ENCODE measurements around the gene MEGF9.

Gene MEGF9

DNA sequence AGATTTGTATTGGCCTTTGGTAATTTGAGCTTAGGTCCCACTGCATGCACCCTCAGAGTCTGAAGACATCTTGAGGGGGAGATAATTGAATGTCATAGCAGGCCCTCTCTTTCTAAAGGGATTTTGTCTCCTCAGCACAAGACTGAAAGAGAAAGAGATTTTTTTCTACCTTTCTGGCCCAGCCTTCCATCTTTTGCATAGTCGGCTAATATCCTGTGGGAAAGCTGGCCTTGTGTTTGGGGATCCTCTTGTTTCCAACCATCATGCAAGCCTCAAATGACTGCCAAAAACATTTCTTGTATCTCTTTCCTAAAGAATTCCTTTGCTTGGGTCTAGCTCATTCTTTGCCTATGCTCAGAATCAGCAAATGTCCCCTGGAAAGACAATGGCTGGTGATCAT, 92.3 kb downstream of the MEGF9 start:
- DNase-seq (ENCODE audit: low spot score) = no peak

DNA sequence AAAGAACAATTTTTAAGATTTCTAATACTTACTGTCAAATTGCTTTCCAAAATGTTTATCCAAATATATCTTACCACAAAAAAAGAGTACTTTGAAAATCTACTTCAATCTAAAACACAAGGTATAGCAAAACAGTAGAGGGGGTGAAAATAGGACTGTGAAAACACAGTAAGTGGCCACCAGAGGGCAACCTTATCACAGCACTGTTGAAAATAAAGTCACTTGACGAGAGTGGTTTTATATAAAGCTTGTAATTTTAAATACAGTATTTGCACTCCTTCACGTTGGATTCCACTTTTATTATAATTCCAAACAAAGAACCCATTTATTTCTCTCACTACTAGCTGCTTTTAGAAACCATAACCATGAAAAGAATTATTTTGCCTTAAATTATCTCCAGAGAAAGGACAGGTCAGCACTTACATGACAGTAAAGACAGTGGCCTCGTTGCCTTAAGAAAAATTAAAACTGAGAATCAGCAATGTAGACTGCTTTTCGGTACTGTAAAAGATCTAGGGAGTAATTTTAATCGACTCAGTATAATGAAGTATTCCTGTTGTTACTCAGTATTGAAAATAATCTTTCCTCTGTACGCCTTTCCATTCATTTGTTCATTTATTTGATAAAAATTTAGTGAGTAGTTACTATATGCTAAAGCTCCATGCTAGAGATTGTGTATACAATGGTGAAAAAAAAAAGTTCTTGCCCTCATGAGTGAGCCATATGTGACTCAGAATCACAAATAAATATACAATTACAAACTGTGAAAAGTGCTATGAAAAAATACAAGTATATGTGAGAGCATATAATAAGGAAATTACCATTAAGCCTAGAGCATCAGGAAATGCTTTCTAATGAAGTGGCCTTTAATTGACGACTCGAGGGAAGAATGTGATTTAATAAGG, 94.3 kb downstream of the MEGF9 start:
- DNase-seq (ENCODE audit: low spot score) = peak; percentile 49

DNA sequence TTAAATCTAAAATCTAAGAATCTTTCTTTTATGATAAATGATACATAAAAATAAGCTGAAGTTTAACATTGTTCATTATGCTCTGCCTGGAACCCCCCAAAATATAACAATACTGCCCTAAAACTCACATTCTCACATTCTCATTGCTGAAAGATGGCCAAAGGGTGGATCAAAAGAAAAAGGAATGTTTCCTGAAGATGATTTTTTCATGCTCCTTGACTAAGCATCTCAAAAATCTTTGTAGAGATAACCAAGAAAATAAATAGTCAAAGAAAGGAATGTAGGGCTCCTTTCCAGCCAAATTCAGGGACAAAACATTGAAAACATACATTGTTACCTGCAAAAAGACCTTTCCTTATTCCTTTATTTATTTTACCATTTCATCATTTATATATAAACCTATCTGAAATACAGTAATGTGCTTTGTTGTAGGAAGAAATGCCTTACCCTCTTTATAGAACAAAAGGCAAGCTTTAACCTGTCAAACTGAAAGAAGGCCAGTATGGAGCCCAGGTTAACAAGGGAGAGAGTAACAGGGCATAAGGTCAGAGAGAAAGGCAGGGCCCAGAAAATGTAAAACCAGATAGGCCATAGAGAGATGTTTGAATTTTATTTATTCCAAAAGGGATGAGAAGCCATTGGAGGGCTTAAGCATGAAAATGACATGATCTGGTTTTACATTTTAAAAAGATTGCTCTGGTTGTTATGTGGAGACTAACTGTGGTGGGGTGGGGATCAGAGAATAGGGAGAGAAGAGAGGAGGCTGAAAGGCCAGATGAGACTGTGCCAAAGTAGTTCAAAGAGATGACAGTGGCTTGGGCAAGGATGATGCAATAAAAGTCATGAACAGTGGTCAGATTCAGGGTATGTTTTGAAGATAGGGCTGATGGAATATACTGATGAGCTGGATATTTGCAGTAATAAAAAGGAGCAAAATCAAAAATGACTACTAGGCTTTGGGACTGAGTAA, 97.0 kb downstream of the MEGF9 start:
- DNase-seq (ENCODE audit: low spot score) = peak; percentile 16

DNA sequence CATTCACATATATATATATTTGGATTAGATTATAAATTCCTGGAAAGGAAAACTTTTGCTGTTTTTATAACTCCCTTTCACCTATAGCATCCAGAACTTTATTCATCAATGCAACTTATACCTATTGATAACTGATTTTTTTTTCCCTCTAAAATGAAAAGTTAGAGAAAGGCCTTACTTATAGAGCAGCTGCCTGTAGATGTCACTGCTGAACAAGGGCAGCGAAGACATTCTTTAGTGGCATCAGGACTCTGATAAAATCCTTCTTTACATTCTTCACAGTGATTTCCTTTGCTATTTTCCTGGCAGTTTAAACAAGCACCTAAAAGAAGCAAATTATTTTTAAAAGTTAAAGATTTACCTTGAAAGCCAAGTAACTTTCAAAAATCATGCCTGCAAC, 102.1 kb downstream of the MEGF9 start:
- no peak for DNase-seq (ENCODE audit: low spot score)

DNA sequence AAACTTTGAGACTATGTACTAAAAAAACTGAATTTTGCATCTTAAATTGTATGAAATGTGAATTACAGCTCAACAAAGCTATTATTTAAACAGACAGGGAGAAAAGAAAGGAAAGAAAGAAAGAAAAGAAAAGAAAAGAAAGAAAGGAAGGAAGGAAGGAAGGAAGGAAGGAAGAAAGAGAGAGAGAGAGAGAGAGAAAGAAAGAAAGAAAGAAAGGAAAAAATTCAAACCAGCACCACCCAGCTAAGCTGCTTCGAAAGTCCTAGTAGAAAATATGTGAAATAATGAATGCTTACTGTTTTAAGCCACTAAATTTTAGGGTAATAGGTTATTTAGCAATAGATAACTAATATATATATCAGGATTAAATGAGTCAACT, 102.6 kb downstream of the MEGF9 start:
- DNase-seq (ENCODE audit: low spot score) = no peak

DNA sequence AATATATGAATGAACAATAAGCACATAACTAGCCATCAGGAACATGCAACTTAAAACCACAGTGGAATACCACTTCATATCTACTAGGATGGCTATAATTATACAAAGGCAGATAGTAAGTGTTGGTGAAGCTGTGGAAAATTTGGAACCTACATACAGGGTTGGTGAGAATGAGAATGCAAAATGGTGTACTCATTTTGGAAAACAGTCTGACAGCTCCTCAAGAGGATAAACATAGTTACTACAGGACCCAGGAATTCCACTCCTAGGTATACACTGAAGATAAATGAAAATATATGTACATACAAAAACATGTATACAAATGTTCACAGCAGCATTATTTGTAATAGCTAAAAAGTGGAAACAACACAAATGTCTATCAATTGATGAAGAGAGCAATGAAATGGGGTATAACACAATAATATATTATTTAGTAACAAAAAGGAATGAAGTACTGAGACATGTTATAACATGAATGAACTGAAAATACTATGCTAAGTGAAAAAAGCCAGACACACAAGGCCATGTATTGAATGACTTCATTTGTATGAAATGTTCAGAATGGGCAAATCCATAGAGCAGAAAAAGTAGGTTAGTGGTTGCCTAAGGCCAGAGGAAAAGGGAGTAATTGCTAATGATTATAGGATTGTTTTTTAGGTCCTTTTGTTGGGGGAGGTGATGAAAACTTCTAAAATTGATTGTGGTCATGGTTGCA, 103.1 kb downstream of the MEGF9 start:
- no peak for DNase-seq (ENCODE audit: low spot score)

DNA sequence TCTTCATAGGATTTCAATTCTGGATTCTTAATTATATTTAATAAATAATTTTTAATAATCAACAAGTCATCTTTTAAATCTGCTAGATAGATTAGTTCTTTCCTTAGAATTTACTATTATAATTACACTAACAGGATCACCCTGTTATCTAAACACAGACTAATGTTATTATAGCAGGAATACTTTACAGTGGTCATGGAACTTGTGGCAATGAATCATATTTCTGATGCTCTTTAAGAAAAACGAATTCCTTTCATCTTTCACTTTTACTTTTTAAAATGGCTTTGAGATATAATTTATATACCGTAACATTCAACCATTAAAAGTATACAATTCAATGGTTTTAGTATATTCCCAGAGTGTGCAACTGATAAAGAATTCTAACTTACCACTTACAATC, 104.6 kb downstream of the MEGF9 start:
- DNase-seq (ENCODE audit: low spot score) = peak; percentile 14

DNA sequence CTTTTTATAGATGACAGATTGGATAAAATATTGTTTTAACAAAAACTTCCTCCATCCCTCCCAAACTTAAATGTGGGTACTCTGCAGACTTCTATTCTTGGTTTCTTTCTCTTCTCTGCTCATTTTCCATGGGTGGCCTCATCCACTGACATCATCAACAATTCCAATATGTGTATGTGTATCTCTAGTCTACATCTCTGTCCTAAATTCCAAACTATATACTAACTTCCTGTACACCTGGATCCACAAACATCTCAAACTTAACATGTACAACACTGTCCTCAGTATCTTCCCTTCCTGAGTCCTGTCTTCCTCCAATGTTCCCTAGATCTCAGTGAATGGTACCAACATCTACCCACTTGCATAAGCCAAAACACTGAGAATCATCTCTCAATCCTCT, 105.8 kb downstream of the MEGF9 start:
- DNase-seq (ENCODE audit: low spot score) = no peak

DNA sequence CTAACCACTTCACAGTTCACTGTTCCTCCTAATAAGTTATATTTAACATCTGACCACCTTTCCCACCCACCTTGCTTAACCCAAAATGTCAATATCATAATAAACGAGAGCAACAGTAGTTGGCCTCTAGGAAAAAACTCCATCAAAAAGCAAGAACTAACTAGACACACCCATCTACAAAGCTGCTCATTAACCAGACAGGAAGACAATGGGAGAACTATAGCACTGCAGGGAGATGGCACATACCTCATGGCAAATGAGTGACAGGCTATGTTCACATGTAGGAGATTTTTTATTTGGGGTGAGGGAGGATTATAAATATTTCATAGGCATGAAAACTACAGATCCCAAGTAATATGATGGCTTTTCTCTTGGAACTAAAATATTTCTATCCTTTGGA, 110.7 kb downstream of the MEGF9 start:
- DNase-seq (ENCODE audit: low spot score) = no peak

DNA sequence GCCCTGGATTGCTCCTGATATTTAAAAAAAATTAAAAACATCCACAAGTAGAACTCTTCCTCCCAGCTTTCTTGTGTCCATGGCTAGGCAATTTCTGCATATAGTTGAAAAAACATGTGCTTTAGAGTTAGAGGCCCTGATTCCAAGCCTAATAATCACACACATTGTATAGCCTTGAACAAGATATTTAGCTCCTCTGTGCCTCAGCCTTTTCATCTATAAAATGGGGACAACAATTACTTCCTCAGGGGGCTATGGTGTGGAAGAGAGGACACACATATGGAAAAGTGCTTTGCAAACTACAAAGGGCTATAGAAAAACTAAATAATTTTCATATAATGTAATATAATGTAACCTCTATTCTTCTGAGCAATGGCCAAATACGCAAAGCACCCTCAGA, 111.3 kb downstream of the MEGF9 start:
- no peak for DNase-seq (ENCODE audit: low spot score)

DNA sequence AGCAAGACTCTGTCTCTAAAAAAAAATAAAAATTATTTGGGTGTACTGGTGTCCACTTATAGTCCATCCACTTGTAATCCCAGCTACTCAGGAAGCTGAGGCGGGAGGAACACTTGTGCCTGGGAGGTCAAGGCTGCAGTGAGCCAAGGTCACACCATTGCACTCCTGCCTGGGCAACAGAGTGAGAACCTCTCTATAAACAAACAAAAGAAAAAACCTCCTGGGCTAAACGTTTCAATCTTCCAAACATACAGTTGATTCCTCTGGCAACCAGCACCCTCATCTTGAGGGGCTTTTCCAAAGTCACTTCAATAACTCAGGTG, 120.4 kb downstream of the MEGF9 start:
- no peak for DNase-seq (ENCODE audit: low spot score)

DNA sequence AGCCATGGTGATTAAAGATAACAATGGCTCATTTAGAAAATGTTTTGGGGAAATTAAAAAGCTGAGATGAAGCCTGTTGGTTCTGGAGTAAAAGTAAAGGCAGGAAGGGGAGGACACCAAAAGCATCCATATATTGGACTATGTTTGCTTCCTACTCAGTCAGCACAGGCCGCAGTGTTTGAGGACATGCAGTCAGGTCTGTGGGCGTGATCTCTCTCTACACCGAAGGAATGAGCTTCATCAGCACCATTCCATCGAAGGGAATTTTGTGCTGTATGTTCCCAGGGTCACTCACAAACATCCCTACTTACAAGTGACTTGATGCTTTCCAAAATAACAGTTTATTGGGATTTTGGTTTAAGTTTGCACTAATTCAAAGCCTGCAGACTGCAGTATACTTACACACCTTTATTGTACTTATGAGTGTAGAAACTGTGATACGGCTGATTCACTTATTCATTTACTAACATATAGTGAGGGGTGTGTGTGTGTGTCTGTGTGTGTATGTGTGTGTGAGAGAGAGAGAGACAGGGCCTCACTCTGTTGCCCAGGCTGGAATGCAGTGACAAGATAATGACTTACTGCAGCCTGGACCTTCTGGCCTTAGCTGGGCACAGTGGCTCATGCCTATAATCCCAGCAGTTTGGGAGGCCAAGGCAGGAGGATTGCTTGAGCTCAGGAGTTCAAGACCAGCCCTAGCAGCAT, 120.9 kb downstream of the MEGF9 start:
- DNase-seq (ENCODE audit: low spot score) = no peak

DNA sequence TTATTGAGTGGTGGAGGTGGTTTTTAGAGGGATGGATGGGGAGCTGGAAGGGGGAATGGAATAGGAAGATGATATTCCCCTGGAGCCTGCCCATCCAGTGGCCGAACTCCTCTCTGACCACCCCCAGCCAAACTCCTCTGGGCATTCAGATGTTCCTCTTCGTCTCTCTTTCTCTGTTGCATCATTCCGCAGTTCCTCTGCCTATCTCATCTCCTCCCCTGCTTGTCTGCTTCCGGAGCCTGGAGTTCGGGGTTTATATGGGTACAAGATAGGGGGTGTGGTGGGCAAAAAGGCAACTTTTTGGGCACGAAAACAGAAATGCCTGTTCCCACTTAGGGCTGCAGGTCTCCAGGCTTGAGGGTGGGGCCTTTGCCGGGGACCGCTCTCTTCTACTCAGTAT, 122.1 kb downstream of the MEGF9 start:
- DNase-seq (ENCODE audit: low spot score) = no peak

DNA sequence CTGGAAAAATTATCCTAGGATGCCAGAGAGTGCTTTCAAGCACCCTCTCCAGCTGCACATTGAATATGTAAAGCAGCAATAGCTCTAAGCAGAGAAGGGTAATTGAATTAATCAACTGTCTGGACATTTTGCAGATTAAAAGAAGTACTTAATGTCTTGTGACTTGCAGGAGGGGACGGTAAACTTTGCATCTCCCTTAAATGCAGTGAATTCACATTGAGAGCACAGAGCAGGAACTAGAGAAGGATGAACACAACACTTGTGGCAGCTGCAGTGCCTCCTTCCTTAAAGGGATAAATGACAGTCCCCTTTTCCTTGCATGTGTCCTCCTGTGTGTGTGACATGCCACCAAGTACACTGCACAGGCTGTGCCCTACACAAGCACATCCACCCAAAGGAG, 126.9 kb downstream of the MEGF9 start:
- DNase-seq (ENCODE audit: low spot score) = no peak

DNA sequence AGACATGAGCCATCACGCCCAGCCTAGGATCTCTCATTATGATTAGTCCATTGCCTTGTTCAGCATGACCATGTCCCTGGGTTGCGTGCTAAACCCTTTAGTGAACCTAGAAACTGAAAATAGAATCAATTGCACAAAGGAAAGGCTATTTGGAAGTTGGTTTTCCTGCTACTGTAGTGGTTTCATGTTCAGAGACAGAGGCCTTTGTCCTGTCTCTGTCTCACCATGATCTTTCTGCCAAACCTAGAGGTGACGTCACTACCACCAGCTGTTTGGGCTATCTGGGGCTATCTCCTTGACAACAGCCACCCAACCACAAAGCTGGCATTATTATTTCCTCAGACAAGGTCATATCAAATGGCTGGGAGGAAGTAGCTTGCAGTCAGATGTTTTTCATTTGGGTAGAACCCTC, 130.3 kb downstream of the MEGF9 start:
- DNase-seq (ENCODE audit: low spot score) = peak; percentile 77

DNA sequence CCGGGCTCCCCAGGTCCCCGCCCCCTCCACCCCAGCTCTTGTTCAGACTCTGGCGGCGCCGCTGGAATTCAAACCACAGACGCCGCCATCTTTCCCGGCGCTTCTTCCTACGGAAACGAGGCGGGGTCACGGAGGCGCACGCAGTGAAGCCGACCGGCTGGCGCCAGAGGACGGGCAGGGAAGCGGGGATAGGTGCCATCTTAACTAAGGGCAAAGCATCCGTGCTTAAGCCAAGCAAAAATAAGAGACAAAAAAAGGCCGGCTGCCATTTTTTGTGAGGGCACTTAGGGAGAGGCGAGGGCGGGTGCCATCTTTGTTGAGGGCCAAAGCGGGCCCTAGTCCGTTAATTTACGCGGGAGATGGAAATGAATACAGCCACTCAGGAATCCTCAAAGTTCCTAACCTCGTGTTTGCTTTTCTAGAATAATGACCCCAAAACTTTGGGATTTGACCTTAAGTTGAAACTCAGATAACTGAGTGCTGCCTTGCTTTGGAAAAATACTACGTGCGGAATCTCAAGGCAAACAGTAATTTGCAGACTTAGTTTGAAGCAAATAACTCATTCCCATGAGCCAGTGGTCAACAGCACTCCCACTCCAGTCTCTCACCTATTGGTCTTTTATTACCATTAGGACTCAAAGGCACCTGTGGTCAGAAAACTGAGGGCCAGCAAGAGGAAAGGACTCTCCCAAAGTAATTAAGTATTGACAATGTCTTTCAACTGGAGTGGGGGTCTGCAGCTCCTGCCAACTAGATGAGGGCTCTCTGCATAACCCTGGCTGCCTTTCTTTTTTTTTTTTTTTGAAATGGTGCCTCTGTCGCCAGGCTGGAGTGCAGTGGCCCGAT, 134.0 kb downstream of the MEGF9 start, which contains the start of gene CDK5RAP2:
Gene CDK5RAP2 (minus strand): TSS at position 117 of the 846 bp plus-strand sequence. CDS start 189 bp downstream, outside the sequence.
- peak; percentile 91 for DNase-seq (ENCODE audit: low spot score)

DNA sequence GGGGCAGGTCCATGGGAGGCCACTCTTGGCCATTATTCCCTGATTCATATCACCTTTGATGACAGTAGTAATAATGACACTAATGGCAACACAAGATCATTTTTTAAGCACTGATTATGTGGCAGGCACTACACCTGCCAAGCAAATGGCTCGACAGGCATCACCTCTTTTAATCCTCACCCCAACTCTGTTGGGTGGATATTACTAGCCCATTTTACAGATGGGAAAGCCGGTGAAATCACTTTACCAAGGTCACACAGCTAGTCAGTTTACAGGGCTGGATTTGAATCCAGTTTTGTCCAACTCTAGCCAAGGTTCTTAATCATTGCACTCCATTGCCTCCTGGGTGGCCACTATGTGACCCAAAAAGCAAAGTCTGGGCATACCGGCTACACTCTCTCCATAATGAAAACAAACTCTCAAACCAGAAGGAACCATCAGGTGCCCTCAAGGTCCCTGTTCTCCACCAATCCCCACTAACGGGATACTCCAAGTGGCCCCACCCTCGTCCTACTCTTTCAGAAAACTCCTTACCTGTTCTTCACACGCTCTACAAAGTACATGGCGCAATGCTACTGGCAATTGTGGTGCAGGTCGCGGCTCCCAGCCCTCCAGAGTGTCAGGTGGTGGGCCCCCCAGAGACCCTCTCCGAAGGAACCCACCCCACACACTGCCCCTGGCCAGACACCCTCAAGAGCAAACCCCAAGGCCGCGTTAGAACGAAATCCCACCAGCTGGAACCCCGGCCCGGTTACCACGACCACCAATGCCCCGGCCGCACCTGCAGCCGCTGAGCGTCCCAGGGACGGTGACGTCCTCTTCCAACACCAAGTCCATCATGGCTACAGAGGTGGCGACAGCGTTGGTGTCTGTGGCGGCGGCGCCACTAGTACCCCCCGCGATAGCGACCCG, 134.9 kb downstream of the MEGF9 start:
- DNase-seq (ENCODE audit: low spot score) = peak; percentile 36

DNA sequence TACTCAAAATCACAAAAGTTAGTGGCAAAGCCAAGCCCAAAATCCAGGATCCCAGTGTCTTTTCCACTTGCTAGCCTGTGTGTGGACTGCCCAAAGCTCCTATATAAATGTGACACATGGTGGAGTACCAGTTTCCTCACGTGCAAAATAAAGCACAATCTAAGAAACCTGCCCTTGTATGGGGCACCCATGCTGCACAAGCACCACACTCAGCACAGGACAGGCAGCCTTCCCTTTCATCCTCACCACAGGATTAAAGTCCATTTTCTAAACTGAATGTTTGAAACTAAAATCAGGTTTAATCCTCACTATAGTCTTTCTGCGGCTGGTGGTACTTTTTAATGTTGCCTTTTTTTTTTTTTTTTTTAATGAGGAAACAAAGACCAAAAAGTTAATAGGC, 139.8 kb downstream of the MEGF9 start:
- no peak for DNase-seq (ENCODE audit: low spot score)

DNA sequence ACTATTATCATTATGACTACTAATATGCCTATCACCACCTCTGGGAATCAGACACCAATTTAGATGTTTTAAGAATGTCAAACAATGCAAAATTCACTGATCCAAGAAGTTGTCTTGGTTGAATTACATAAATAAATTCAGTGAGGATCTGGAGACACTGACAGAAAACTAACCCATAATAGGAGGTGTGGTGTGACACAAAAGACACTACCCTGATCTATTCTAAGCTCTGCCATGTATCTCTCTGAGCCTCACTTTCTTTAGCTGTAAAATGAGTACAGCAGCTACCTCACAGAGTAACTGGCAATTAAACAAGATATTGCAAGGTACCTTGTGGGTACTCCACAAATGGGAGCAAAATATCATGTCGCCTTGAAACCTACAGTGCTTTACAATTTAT, 141.8 kb downstream of the MEGF9 start:
- DNase-seq (ENCODE audit: low spot score) = no peak
